ENCODE results near the gene B4GALT1. TPM values are rescaled to one million over a fixed set of nuclear protein-coding genes. Genes with fewer than 3 reads are reported as not detected.

B4GALT1 gene
- total RNA-seq (100 to 1,000 TPM in 1 of 5 donors, 10 to 100 TPM in 3, 1 to 10 TPM in 1; 6.4 to 125 (median 25.0) TPM), polyA plus RNA-seq (10 to 100 TPM; 23.4 to 31.4 (median 24.8) TPM)
- long read RNA-seq, donor 1, full-length matches to known transcripts, result 7 of 7 reads
- long read RNA-seq, donor 1, partial matches to known transcripts, result 0 of 7 reads
- long read RNA-seq, donor 1, other reads (novel, unspliced or antisense), result 0 of 7 reads
- long read RNA-seq, donor 2, full-length matches to known transcripts, result 11 of 18 reads
- long read RNA-seq, donor 2, partial matches to known transcripts, result 7 of 18 reads
- long read RNA-seq, donor 2, other reads (novel, unspliced or antisense), result 0 of 18 reads
- long read RNA-seq, donor 3, full-length matches to known transcripts, result 7 of 7 reads
- long read RNA-seq, donor 3, partial matches to known transcripts, result 0 of 7 reads
- long read RNA-seq, donor 3, other reads (novel, unspliced or antisense), result 0 of 7 reads
- long read RNA-seq, donor 4, full-length matches to known transcripts, result 1 of 1 reads
- long read RNA-seq, donor 4, partial matches to known transcripts, result 0 of 1 reads
- long read RNA-seq, donor 4, other reads (novel, unspliced or antisense), result 0 of 1 reads
- long read RNA-seq, donor 5, full-length matches to known transcripts, result 17 of 22 reads
- long read RNA-seq, donor 5, partial matches to known transcripts, result 5 of 22 reads
- long read RNA-seq, donor 5, other reads (novel, unspliced or antisense), result 0 of 22 reads
- long read RNA-seq, donor 6, full-length matches to known transcripts, result 27 of 41 reads
- long read RNA-seq, donor 6, partial matches to known transcripts, result 14 of 41 reads
- long read RNA-seq, donor 6, other reads (novel, unspliced or antisense), result 0 of 41 reads
- long read RNA-seq, donor 7, full-length matches to known transcripts, result 24 of 24 reads
- long read RNA-seq, donor 7, partial matches to known transcripts, result 0 of 24 reads
- long read RNA-seq, donor 7, other reads (novel, unspliced or antisense), result 0 of 24 reads
- long read RNA-seq, donor 8, full-length matches to known transcripts, result 13 of 13 reads
- long read RNA-seq, donor 8, partial matches to known transcripts, result 0 of 13 reads
- long read RNA-seq, donor 8, other reads (novel, unspliced or antisense), result 0 of 13 reads
- long read RNA-seq, donor 9, full-length matches to known transcripts, result 11 of 16 reads
- long read RNA-seq, donor 9, partial matches to known transcripts, result 5 of 16 reads
- long read RNA-seq, donor 9, other reads (novel, unspliced or antisense), result 0 of 16 reads
- long read RNA-seq, donor 10, full-length matches to known transcripts, result 3 of 3 reads
- long read RNA-seq, donor 10, partial matches to known transcripts, result 0 of 3 reads
- long read RNA-seq, donor 10, other reads (novel, unspliced or antisense), result 0 of 3 reads

- H3K9me3 ChIP-seq, result no peaks in the 10 kb centered on the region
- H3K27me3 ChIP-seq, result no peaks in the 10 kb centered on the region
- no peak for TF ChIP-seq EP300 (IDR thresholded peaks at IDR 0.05)
- peak in 2 of 7 experiments; percentile 13 to 21 for TF ChIP-seq CTCF (IDR thresholded peaks at IDR 0.05)
- peak; percentile 83 to 92 (median 91) for TF ChIP-seq POLR2AphosphoS5 (IDR thresholded peaks at IDR 0.05)
- TF ChIP-seq POLR2A (IDR thresholded peaks at IDR 0.05), result peak in 2 of 4 donors; percentile 38 to 49
- 0 to 3% (median 1%) methylated on average over 37 to 99 of the region's 101 CpGs for WGBS, 5 donors
- peak within 1 kb of the TSS; percentile 87 to 95 (median 92) for H3K4me3 ChIP-seq
- H3K4me1 ChIP-seq, result peaks cover 44 to 70% (median 63%) of the 10 kb centered on the region in 4 donors
- no peaks in the 10 kb centered on the region for H3K36me3 ChIP-seq
- DNase-seq, result peak; percentile 97 to 98
- intact Hi-C loops (cut with DNase I; ENCODE audit: low total_unique reads), result no loop called here
- peak within 1 kb of the TSS; percentile 95 to 99 (median 98) for H3K27ac ChIP-seq
These were observed at the start of gene B4GALT1 for GRCh38 chr9:33167084-33167971. B4GALT1 (minus strand) TSS chr9:33167336; CDS start chr9:33167169, 167 bp downstream.

- Histone ChIP-seq H3K36me3 (no peaks in the 10 kb centered on the region), H3K9me3 (no peaks in the 10 kb centered on the region), H3K27ac (peak overlapping the region; percentile 26 to 84 (median 65)), H3K4me1 (peaks cover 0 to 20% (median 9%) of the 10 kb centered on the region in 4 donors), H3K4me3 (no peak overlapping the region), H3K27me3 (no peaks in the 10 kb centered on the region)
- WGBS, 5 donors, result 33 to 53% (median 48%) methylated on average over 3 of the region's 3 CpGs
- DNase-seq, result peak in 1 of 2 donors; percentile 70
- TF ChIP-seq POLR2AphosphoS5 (IDR thresholded peaks at IDR 0.05) (peak in 2 of 3 donors; percentile 43 to 62), EP300 (IDR thresholded peaks at IDR 0.05) (no peak), CTCF (IDR thresholded peaks at IDR 0.05) (no peak)
- intact Hi-C loops (cut with DNase I; ENCODE audit: low total_unique reads), result no loop called here
These were observed 44.7 kb upstream of the B4GALT1 start for GRCh38 chr9:33211695-33212393.

DNA sequence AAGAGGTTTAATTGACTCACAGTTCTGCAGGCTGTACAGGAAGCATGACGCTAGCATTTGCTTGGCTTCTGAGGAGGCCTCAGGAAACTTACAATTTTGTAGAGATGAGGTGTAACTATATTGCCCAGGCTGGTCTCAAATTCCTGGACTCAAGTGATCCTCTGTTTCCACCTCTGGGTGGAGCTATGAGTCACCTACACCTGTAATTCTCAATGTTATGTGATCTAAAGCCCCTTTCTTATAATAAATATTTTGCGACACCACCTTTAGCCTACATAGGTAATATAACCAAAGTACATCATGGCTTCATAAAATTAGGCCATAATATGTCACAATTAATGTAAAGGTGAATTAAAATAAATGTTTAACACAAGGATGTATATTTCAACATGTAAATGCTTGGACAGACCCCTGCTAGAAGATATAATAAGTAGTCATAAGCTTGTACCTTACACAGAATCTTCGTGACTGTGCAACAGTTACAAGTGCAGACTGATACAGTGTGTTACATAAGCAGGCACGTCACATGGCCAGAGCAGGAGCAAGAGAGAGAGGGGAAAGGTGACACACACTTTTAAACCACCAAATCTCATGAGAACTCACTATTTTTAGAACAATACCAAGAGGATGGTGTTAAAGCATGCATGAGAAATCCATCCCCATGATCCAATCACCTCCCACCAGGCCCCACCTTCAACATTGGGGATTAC lies 43.0 kb upstream of the B4GALT1 start:
- TF ChIP-seq POLR2A (IDR thresholded peaks at IDR 0.05) (no peak), EP300 (IDR thresholded peaks at IDR 0.05) (no peak), CTCF (IDR thresholded peaks at IDR 0.05) (no peak), POLR2AphosphoS5 (IDR thresholded peaks at IDR 0.05) (no peak)
- no peak overlapping the region for H3K27ac ChIP-seq
- 86 to 90% (median 87%) methylated on average over 4 of the region's 4 CpGs for WGBS, 5 donors
- no peaks in the 10 kb centered on the region for H3K27me3 ChIP-seq
- no peaks in the 10 kb centered on the region for H3K36me3 ChIP-seq
- peaks cover 0 to 20% (median 9%) of the 10 kb centered on the region in 4 donors for H3K4me1 ChIP-seq
- no peak for DNase-seq
- no peak overlapping the region for H3K4me3 ChIP-seq
- intact Hi-C loops (cut with DNase I; ENCODE audit: low total_unique reads), result no loop called here
- no peaks in the 10 kb centered on the region for H3K9me3 ChIP-seq
